HG02973 (cell line): ENCODE results near the gene DMAC2L.
"Not testable (repeated sequence)": the region's sequence is repeated elsewhere in the genome, so short reads cannot be mapped to it uniquely, and the experiment has no call there.

Experiments used
- ATAC-seq: cut with Tn5 transposase; IDR thresholded peaks from one replicate; pipeline ENCODE4 v1.9.1; 2021; ENCODE audit warnings: moderate library complexity; ENCODE audit not compliant: unreplicated experiment

The DMAC2L gene

GRCh38 chr14:50353126-50353525 is 41.0 kb downstream of the DMAC2L start:
- no peak for ATAC-seq

DNA sequence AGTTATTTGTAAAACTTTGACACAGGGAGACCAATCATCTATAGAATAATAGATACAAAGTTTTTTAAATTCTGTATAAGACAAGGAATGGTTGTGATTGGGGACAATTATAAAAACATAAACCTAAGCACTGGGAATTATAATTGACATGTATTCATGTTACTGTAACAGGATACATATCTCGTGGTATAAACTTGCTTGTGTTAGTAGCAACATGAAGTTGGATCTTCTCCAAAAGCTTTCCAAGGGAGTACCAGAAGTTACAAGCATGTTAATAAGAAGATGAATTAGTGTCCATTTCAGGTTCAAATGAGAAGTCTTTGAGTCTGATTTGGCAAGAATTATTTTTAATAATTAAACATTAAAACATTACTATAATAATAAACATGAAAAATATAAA is 42.4 kb downstream of the DMAC2L start:
- ATAC-seq = no peak

DNA sequence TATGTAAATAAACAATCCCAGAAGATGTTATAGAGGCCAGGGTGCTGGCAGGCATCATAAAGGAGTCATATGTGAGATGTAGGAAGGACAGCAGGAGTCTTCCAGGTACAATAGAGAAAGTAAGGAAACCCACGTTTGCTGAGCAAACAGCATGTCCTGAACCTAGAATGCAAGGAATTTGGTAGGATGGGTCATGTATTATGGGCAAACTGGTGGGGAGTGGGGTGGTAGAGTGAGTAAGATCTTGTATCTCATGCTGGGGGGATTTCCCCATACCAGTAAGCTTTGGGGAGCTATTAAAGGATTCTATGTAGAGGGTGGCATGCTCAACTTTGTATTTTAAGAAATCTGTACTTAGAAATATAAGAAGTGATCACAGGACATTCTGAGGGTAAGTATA is 43.6 kb downstream of the DMAC2L start:
- no peak for ATAC-seq

DNA sequence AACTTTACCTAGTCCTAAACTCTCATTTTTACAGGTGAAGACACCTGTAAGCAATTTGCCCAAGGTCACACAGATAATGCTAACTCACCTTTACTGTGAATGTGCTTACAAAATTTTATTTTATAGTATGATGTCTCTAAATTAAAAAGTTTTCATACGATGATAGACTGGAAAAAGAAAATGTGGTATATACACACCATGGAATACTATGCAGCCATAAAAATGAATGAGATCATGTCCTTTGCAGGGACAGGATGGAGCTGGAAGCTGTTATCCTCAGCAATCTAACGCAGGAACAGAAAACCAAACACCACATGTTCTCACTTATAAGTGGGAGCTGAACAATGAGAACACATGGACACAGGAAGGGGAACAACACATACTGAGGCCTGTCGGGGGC is 44.2 kb downstream of the DMAC2L start:
- not testable (repeated sequence) for ATAC-seq

DNA sequence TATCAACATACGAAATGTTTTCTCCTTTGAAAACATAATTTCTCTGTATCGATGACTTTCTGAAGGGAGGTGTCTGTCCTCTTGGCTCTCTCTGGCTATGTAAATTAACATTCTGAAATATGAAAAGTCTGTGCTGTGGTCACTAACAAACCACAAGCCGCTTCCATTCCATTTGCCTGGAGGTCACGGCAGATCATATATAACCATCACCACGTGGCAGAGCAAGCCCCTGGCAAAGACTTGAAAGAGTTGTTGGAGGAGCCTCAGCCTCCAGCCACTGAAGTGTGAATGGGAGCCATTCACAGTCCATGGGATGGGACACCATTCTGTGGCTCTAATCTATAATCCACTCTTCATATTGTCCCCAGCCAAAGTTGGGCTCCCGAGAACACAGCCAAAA is 45.0 kb downstream of the DMAC2L start:
- no peak for ATAC-seq

- no peak for ATAC-seq
Measured at GRCh38 chr14:50357753-50358395, 45.8 kb downstream of the DMAC2L start.

GRCh38 chr14:50359631-50360030 is 47.5 kb downstream of the DMAC2L start:
- ATAC-seq = no peak

- no peak for ATAC-seq
Measured at GRCh38 chr14:50360093-50360492, 48.0 kb downstream of the DMAC2L start.

DNA sequence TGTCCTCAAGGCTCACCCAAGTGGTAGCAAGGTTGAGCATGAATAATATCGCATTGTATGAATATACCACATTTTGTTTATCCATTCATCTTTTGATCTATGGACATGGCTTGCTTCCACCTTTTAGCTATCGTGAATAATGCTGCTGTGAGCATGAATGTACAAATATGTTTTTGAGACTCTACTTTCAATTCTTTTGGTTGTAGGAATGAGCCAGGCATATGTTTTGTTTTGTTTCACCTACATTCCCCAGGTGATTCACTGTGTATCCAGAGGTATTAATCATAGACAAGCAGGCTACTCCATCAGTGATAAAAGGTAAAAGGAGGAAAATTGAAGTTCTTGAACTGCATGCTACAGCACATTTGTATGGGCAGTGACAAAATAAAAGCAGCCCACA is 48.7 kb downstream of the DMAC2L start:
- ATAC-seq = no peak

DNA sequence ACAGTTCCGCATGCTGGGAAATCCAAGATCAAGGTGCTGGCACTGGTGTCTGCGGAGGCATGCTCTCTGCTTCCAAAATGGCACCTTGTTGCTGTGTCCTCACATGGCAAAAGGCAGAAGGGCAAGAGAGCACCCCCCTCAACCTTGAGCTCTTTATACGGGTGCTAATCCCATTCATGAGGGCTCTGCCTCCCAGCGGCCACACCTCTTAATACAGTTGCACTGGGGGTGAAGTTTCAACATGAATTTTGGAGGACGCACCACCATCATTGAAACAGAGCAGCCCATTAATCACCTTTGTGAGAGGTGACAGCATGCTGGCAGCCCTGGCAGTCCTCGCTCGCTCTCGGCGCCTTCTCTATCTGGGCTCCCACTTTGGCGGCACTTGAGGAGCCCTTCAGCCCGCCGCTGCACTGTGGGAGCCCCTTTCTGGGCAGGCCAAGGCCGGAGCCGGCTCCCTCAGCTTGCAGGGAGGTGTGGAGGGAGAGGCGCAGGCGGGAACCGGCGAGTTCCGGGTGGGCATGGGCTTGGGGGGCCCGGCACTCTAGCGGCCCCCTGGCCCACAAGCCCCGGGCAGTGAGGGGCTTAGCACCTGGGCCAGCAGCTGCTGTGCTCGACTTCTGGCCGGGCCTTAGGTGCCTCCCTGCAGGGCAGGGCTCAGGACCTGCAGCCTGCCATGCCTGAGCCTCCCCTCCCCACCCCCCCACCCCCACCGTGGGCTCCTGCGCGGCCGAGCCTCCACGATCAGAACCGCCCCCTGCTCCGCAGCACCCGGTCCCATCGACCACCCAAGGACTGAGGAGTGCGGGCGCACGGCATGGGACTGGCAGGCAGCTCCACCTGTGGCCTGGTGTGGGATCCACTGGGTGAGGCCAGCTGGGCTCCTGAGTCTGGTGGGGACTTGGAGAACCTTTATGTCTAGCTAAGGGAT is 49.6 kb downstream of the DMAC2L start:
- ATAC-seq = not testable (repeated sequence)

DNA sequence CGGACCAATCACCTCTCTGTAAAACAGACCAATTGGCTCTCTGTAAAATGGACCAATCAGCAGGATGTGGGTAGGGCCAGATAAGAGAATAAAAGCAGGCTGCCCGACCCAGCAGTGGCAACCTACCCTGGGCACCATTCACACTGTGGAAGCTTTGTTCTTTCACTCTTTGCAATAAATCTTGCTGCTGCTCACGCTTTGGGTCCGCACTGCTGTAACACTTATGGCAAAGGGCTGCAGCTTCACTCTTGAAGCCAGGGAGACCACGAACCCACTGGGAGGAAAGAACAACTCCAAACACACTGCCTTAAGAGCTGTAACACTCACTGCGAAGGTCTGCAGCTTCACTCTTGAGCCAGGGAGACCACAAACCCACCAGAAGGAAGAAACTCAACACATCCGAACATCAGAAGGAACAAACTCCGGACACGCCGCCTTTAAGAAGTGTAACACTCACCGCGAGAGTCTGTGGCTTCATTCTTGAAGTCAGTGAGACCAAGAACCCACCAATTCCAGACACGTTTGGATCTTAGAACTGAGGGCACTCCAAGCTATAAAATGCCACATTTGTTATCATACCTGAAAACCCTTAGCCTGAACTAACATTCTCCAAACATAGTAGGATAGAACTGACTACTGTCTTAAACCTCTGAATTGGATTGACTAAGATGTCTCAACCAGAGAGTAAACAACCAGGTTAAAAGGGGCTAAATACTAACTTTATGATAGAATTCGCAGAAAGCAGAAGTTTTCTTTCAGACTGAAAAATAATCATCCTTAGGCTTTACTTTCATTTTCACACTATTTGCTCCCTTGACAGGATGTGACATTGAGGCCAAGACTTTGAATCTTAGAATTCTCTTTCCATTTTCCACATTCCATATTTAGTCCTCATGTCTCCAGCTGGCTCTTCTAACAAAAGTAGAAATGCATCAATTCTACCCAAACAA is 50.9 kb downstream of the DMAC2L start:
- peak; percentile 23 for ATAC-seq

- peak; percentile 96 for ATAC-seq
Measured at GRCh38 chr14:50363714-50364111, 51.6 kb downstream of the DMAC2L start.

- ATAC-seq = no peak
Measured at GRCh38 chr14:50364792-50365191, 52.7 kb downstream of the DMAC2L start.

GRCh38 chr14:50365572-50365971 is 53.4 kb downstream of the DMAC2L start:
- not testable (repeated sequence) for ATAC-seq

DNA sequence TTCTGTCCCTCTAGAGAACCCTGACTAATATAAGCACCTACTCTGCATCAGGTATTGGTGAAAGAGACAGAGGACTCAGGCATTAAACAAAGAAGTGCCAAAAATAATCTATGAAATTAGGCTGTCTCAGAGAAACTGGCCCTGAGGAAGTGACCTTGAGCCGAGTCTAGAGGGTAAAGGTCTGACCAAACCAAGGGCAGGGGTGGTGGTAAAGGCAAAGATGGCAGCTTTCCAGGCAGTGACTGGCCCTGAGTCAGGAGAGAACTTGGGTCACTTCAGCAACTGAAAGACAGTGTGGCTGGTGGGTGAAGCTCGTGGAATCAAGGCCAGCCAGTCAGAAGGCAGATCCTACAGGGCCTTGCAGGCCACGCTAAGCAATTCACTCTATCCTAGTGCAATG is 54.0 kb downstream of the DMAC2L start:
- no peak for ATAC-seq

- no peak for ATAC-seq
Measured at GRCh38 chr14:50366589-50366988, 54.5 kb downstream of the DMAC2L start.

GRCh38 chr14:50371546-50371945 is 59.4 kb downstream of the DMAC2L start:
- ATAC-seq = no peak

- no peak for ATAC-seq
Measured at GRCh38 chr14:50373959-50374358, 61.8 kb downstream of the DMAC2L start.

GRCh38 chr14:50375760-50376159 is 63.6 kb downstream of the DMAC2L start:
- no peak for ATAC-seq
